Inflammatory macrophage treated with lipopolysaccharide for 4 hours (primary cell): ENCODE data around the gene EGLN3.

Experiments used
- DNase-seq: peaks from one replicate; pipeline ENCODE4 v3.0.0-alpha.2; 2020

Gene EGLN3

GRCh38 chr14:33909380-33910084 is 41.3 kb downstream of the EGLN3 start:
- no peak for DNase-seq

GRCh38 chr14:33908540-33909223 is 42.2 kb downstream of the EGLN3 start:
- no peak for DNase-seq

- DNase-seq, result no peak
Observed at GRCh38 chr14:33906968-33907367, 43.9 kb downstream of the EGLN3 start.

- DNase-seq, result no peak
Observed at GRCh38 chr14:33904609-33905008, 46.3 kb downstream of the EGLN3 start.

- DNase-seq, result no peak
Observed at GRCh38 chr14:33903369-33903768, 47.5 kb downstream of the EGLN3 start.

- DNase-seq, result no peak
Observed at GRCh38 chr14:33902363-33902762, 48.5 kb downstream of the EGLN3 start.

- DNase-seq, result no peak
Observed at GRCh38 chr14:33901426-33902155, 49.3 kb downstream of the EGLN3 start.

GRCh38 chr14:33900706-33901105 is 50.2 kb downstream of the EGLN3 start:
- DNase-seq, result no peak

- no peak for DNase-seq
Observed at GRCh38 chr14:33899723-33900341, 51.0 kb downstream of the EGLN3 start.

- no peak for DNase-seq
Observed at GRCh38 chr14:33897878-33898535, 52.9 kb downstream of the EGLN3 start.

GRCh38 chr14:33897382-33897781 is 53.5 kb downstream of the EGLN3 start:
- no peak for DNase-seq

- DNase-seq, result no peak
Observed at GRCh38 chr14:33894339-33894738, 56.5 kb downstream of the EGLN3 start.

GRCh38 chr14:33891700-33892099 is 59.2 kb downstream of the EGLN3 start:
- no peak for DNase-seq

- DNase-seq, result no peak
Observed at GRCh38 chr14:33884916-33885315, 66.0 kb downstream of the EGLN3 start.

GRCh38 chr14:33880330-33880729 is 70.5 kb downstream of the EGLN3 start:
- DNase-seq, result no peak

GRCh38 chr14:33879684-33880286 is 71.1 kb downstream of the EGLN3 start:
- no peak for DNase-seq

- no peak for DNase-seq
Observed at GRCh38 chr14:33876274-33876673, 74.6 kb downstream of the EGLN3 start.
